Renal cortical epithelial cell (primary cell): Measurements from ENCODE around the gene MNX1. TPM values are rescaled to one million over a fixed set of nuclear protein-coding genes. Genes with fewer than 3 reads are reported as not detected.

Experiments used
- DNase-seq: peaks from one replicate; pipeline ENCODE4 v3.0.0-alpha.2; 2011; ENCODE audit warnings: low read depth
- total RNA-seq: library from RNA; depleted of rRNA; stranded (reverse); fragments of >200 nt; gene quantifications from 2 replicates; pipeline ENCODE4 v1.2.3, GENCODE V29; 2014

Gene MNX1
- total RNA-seq, 1 donor from 2014 or later = 0.55 TPM

DNA sequence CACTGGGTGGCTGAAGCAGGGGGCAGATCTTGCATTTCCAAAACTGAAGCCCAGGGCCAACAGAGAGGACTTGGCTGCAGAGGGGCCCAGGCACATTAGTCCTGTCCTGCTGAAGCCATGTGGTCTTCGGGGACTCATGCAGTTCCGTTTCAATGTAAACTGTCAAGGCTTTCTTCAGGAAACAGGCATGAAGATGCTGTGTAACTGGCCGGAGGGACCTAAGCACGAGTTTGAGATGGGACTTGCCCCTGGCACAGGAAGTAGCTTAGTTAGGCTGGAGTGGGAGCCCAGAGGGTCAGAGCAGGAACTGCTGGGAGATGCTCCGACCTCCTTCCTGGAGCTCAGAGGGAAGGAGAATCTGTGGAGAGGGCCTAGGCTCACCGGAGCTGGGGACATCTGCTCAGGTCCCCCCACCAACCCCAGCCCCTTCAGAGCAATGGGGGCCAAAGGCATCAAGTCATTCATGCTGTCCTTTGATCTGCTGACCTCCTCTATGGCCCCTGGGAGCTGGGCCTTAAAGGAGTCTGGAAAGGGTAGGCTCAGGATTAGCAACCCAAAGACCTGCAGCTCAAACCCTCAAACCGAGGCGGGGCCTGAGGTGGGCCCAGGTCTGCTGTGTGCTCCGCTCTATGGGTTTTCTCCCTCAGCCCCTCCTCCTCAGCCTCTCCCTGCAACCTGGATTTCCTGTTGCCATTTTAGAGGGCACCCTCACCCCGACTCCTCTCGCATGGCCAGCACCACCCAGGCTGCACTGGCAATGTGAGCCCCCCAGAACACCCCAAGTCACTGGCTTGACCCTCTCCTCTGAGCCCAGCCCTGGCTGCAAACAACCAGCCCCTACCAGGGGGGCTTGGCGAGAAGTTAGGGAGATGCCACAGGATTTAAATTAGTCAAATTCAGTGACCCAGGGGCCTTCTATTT is 4.4 kb upstream of the MNX1 start:
- DNase-seq = no peak

DNA sequence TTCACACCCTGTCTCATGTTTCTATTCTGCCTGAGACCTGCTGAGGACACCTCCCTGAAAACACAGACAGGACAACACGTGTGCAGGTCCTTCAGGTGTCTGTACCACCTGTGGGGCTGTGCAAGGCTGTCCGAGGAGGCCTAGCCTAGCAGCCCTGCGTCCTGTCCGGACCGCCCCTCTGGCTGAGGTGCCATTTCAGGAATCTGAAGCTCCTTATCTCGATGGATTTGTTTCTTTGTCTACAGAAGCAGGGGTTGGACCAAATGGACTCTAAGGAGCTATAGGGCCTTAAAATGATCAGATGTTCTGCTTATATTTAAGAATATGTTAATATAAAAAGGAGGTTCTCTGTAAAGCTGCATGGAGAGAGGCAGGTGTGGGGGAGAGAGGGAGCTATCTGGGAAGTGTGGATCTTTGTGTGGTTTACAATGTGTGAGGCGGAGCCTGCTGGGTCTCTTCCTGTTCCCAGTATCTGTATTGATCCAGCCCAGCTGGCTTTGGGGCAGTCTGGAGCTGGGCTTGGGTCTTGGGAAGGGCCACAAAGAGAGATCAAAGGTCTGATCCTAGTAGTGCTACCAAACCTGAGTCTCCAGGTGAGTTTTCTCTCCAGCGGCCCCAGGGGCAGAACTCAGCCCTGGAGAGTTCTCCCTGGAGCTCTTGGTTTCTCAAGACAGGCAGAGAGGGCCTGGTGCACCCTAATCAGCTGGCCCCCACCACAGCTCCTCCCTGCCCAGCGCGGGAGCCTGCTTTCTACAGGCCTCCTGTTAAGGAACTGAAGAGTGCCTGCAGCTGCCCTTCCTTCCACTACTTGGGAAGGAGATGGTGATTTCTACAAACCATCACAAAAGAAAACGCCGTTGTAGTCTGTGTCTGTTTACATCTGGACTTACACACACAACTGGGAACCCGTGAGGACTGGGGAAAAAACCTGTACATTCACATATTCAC is 3.4 kb upstream of the MNX1 start:
- DNase-seq = no peak

DNA sequence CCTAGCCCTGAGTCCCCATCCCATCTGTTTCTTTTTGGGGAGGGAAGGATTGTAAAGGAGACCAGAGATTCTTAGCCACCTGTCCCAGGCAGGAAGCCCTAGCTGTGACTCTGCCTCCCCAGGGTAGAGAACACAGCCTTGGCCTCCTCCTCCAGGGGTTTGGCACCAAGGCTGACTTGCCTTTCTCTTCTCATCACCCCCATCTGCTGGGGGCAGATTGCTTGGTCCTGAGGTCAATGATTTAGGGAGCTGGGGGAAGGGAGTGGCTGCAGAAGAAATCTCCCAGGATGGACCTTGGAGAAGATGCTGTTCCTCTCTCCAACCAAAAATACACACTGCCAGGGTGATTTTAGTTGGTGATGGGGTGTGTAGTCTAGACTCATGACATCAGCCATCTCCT is 2.6 kb upstream of the MNX1 start:
- DNase-seq = no peak

DNA sequence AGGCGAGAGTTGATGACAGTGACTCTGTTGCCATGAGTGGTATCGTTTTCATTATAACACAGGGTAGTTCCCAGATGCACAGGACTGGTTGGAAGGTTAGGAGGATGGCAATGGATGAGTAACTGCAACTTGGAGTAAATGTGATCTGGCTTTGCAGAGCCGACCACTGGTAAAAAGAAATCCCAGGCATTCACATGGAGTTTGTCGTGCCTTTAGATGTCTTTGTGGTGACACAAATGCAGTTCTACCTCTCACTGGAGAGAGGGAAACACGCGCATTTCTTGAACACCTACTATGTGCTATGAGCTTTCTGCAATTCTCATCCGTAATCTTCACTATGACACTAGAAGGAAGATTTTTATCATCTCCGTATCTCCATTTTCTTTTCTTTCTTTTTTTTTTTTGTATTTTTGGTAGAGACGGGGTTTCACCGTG is 1.7 kb upstream of the MNX1 start:
- DNase-seq = no peak

DNA sequence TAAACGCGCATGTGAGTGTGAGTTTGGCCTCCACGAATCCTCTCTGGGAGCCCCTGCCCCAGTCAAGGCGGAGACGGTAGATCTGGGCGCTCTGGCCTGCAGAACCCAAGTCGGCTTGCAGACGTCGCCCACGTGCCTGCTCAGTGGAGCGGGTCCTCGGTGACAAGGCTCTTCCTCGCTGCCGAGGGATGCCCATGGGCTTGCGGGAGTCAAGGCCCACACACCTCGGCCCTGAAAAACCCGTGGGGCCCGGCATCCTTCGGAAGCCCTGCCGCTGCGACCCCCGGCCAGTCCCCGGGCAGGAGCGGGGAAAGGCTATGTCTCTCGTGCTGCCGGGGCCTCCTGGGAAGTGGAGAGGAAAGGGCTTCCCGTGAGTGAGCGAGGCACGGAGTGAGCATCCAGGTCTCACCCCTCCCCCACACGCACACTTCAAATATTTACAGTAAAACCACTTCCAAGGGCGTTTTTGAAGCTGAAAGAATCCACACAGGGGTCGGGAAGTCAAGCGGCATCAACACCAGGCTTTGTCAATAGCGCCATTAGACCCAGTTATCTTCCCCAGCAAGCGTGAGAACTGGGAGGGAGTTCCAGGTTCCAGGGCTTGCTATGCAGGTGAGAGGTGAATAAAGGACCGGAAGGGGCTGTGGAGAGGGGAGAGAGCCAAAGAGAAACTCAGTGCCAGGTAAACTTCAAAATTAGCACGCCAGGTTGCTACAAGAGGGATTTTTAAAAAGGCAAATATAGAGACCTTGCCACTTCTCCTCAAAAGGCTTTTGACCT is 1.1 kb upstream of the MNX1 start:
- no peak for DNase-seq

DNA sequence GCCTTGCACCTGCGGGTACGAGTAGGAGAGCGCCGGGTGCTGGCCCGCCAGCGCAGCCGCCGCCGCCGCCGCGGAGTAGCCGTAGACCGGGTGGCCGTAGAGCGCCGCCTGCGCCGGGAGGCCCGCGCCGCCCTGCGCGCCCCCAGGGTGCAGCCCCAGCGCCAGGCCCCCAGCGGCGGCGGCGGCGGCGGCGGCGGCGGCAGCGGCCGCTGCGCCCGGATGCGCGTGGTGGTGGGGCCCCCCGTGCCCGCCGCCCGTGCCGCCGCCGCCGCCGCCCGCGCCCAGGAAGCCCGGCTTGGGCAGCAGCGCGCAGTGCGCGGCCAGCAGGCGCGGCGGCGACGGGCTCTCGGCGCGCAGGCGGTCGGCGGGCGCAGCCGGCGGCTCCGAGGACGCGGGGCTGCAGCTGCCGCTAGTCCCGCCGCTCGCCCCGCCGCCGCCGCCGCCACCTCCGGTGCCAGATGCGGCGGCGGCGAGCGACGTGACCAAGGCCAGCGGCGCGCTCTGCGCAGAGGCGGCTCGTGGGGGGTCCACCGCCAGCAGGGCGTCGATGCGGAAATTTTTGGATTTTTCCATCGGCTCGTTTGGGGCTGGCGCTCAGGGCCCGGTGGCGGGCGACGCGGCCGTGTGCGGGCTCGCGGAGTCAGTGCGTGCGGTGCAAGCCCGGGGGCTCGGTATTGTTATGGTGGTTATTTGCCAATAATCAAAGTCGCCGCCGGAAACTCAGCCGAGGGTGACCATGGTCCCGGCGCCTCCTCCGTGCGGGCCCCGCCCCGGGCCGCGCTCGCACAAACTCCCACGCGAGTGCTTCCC is 480 bp downstream of the MNX1 start:
- DNase-seq = no peak

DNA sequence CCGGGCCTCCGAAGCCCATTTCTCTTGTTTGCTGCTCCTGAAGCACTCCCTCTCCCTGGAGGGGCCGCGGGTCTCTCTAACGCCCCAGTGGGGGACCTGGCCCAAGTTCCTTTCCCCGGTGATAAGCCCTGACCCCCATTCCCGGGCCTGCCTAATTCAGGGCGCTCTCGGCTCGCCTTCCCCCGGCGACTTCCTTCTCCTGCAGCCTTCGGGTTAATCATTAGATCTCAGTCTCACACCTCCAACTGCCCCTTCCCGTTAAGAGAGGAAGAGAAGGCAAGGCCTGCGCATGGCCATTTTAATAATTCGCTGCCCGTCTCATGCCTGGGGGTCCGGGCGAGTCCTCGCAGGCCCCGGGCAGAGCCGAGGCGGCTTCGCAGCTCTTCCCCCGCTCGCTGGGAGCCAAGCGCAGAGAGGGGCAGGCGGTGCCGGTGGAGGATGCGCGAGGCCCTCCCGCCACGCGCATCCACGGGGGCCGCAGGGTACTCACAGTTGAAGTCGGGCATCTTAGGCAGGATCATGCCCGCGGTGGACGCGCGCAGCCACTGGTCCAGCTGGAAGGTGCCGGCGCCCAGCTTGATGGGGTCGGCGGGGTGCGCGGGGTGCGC is 1.2 kb downstream of the MNX1 start:
- DNase-seq = peak; percentile 46

DNA sequence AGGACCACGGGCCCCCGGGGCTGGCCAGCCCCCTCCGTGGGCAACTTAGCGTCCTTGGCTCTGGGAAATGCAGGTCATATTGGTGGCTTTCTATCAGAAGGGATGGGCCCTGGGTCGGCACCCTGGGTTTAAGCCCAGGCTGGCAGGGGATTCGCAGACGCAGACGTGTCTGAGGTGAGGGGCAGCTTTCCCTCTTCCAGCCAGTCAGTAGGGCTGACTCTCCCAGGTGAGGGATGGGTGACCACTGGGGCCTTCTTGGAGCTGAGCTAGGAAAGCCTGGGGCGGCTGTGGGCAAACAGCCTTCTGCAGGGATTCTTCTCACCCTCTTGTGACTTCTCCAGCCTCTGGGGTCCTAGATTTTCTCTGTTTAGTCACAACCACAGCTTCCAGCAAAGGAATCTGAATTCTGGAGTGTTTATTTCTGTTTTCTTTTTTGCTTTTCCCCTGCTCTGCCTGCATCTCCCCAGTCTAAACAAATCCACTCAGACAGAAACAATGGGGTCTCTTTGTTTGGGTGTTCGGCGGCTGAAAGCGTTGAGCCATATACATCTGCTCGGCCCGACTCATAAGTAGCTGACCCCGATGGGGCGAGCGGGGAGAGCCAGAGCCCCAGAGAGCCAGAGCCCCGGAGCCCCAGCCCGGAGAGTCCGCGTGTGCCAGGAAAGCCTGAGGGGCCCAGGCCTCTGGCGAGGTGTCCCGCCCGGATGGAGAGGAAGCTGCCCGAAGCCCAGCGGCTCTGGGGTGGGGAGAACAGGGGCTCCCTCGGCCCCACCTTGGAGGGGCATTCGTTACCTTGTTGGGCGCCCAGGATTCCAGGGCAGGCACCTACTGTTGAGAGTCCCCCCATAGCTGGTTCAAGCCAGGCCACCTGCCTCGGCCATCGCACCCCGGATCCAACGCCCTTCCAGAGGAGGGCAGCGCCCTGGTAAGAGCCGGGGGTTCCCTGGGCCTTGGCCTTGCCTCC is 2.0 kb downstream of the MNX1 start:
- DNase-seq = no peak

DNA sequence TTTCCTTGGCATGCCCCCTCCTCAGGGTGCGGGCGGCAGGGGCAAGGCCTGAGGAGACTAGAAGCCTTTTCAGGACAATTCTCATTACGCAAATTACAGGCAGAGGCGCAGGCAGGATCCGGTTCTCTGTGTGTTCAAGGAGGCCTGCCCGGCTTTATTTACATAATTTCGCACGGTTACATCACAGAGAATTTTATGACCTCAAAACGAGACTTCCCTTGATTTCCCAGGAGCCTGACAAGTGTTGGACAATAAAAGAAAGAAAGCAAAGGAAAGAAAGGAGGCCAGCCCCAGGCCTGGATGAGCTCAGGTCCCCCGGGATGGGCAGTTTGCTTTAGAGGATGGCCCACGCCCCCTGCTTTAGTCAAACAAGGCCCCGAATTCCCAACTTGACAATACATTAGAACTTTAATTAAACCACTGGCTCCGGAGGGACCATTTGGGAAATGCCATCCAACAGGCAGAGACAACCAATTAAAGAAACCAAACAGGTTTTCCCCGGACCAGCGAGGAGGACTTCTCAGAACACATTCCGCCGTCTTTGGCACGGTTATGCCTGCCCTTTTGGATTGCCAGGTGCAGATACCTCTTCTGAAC is 2.9 kb downstream of the MNX1 start:
- no peak for DNase-seq

DNA sequence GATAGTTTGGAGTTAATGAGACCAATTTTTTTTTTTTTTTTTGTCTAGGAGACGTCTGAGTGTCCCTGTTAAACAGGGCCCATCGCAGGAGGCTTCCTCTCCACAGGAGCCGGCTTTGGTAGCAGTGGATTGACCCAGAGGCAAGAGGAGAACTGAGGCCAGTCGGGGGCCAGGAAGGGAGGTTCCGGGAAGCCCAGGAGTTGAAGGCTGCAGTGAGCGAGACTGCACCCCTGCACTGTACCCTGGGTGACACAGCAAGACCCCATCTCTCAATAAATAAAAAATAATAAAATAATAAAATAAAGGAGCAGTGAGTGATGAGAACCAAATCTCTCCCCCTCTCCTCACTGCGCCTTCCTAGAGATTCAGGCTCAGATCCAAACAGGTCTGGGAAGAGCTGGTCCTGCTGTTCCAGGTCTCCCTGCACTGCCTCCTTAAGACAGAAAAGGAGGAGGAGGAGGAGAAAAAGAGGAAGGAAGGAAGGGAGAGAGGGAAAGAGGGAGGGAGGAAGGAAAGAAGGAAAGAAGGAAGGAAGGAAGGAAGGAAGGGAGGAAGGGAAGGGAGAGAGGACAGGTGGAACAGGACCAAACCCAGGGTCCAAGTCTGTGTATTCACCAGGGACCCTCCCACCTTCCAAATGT is 3.5 kb downstream of the MNX1 start:
- no peak for DNase-seq

DNA sequence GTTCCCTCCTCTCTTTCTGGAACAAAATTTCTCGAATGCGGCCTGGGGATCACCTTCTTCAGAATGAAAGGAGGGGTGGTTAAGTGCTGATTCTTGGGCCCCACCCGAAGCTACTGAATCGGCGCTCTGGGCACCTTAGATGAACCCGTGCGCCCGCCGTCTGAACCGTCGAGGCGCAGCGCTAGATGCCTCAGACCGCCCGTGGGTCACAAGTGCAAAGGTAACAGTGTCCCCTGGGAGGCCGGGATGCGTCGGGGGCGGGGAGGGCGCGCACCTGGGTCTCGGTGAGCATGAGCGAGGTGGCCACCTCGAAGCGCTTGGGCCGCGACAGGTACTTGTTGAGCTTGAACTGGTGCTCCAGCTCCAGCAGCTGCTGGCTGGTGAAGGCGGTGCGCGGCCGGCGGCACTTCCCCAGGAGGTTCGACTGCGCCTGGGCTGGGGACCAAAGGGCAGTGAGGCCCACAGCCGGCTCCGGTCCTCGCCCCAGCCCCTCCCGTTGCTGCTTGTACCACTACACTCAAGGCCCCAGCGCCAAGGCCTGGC is 4.2 kb downstream of the MNX1 start:
- DNase-seq = no peak

DNA sequence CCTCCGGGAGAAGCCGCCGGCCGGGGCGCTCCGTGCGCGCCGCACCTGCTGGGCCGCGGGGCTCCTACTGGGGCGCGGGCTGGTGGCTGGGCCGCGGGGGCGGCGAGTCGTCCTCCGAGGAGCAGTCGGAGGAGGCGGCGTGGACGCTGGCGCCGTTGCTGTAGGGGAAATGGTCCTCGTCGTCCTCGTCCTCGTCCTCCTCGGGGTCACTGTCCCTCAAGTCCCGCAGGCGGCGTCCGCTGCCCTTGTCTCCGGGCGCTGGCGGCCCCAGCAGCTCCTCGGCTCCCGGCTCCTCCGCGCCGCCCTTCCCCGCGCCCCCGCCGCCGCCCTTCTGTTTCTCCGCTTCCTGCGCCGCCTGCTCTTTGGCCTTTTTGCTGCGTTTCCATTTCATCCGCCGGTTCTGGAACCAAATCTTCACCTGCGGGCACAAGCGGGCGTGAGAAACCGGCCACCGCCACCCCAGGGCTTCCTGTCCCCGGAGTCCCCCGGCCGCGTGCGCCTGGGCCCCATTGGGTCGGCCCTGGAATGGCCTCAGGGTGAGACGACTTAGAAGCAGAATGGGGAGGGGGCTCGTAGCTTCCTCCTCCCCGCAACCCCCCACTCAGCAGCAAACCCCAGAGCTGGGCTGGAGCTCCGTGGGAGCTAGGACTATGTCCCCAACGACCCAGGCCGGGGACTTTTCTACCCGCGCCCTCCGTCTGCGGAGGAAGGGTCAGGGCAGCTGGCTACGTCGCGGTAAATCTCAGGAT is 4.8 kb downstream of the MNX1 start:
- no peak for DNase-seq

DNA sequence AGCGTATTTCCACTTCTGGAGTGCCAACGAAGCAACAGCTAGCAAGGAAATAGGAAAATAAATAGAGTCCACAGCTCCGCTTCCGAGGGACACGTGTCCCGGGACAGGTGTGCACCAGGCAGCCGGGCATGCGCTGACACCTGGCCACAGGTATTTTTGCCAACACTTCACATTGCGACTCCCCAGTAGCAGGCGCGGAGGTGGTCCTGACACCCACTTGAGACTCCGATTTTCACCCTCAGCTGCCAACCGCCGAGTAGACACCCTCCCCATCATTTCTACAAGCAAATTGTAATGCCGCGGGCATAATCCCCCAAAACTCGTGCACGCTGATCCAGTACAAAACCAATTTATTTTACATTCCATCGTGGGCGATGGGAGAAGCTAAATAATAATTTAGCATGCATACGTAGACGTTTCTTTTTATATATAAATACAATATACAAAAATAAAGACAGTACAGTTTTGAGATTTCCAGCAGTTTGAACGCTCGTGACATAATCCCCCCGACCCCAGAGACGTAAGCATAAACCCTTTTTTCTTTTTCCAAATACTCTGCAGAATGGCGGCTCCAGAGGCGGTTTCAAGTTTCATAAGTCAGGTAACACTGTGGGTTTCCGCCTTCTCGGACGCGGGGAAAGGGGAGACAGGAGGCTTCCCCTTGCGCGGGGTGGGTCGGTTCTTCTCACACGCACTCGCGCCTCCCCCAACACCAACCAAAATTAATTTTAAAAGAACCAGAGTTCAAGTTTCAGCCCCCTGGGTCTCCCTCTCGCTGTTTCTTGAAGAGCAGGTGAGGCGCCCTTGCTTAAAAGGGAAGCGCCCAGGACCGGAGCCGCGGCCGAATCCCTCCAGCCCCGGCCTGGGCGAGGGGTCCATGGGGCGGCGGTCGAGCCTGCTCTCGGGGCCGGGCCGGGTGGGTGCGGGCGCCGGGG is 5.7 kb downstream of the MNX1 start:
- no peak for DNase-seq

DNA sequence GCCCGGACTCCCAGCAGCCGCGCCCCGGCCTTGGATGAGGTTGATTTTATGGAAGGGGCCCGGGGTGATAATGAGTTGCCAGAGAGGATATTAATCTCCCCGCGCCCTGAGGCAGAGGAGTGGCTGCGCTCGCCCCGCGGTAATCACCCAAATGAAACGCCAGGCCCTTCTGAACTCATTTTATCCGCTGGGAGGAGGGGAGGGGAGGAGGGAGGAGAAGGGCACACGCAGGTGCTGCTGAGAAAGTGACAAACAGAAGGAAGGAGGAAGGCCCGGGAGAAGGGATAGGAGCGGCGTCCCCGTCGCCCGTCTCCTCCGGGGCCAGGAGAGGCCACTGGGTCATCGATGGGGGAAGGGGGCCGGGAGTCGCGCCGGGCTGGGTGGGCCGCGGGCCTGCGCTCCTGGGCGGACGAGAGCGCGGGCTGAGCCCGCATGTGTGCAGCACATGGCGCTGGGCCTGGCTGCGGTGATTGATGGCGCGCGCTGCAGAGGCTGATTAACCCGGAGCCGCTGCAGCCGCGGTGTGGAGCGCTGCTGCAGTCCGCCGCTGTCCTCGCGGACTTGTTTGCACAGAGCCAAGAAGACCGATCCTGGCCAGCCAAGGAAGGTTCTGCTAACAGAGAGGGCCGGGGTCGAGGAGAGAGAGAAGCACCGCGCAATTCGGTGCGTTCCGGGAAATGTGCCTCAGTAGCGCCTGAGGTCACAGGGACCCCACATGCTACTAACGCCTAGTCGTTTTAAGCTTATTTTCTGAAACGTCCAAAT is 6.5 kb downstream of the MNX1 start:
- DNase-seq = no peak

DNA sequence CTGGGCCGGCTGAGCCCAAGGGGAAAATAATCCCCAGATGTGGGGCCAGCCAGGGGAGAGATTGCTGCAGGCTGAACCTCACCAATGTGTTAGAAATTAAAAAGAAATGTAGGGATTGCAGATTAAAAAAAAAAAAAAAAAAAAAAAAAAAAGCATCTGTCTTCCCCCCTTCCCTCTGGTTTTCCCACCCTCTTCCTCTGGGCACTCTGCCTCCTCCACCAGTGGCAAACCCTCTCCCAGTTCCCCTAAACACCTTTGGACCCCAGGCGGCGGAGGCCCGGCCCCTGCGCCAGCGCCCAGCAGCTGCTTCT is 7.1 kb downstream of the MNX1 start:
- DNase-seq = no peak
